Gastrocnemius medialis (tissue), 4 donors: ENCODE data around the gene KIAA0930. TPM values are rescaled to one million over a fixed set of nuclear protein-coding genes. Genes with fewer than 3 reads are reported as not detected.
"Not testable (repeated sequence)": the region's sequence is repeated elsewhere in the genome, so short reads cannot be mapped to it uniquely, and the experiment has no call there.

Experiments
- ATAC-seq, 2 donors: fragments of 150-250 bp; one replicate each; pipeline ENCODE4 v1.9.1; 2016
- DNase-seq, 2 donors: peaks; one replicate each; pipeline ENCODE4 v3.0.0-alpha.2; 2019
- H3K27ac ChIP-seq, 4 donors: fragments of 200-600 bp; sonication (generic); 1 replicate in 1 of 4; 2 replicates in 3 of 4; pipeline ENCODE4 v1.5.1; 2016 to 2018; ENCODE audit warnings: mild to moderate bottlenecking in 2 of 4, moderate library complexity in 1 of 4
- H3K27me3 ChIP-seq, 3 donors: fragments of 200-600 bp; sonication (generic) in 2 of 3; 1 replicate in 1 of 3; 2 replicates in 2 of 3; pipeline versions ENCODE4 v1.5.1 to v1.6.0; 2016 to 2019; ENCODE audit warnings: mild to moderate bottlenecking in 1 of 3, moderate library complexity in 1 of 3
- H3K36me3 ChIP-seq, 2 donors: fragments of 200-600 bp; sonication (generic) in 1 of 2; one replicate each; pipeline ENCODE4 v1.5.1; 2017 to 2018
- H3K4me1 ChIP-seq, 2 donors: fragments of 200-600 bp; sonication (generic) in 1 of 2; one replicate each; pipeline ENCODE4 v1.5.1; 2016 to 2017; ENCODE audit warnings: mild to moderate bottlenecking in 2 of 2
- H3K4me3 ChIP-seq, 4 donors: fragments of 200-600 bp; sonication (generic) in 3 of 4; 1 replicate in 1 of 4; 2 replicates in 3 of 4; pipeline ENCODE4 v1.5.1; 2016 to 2019; ENCODE audit warnings: mild to moderate bottlenecking in 2 of 4
- H3K9me3 ChIP-seq, 3 donors: fragments of 200-600 bp; sonication (generic) in 2 of 3; 1 replicate in 1 of 3; 2 replicates in 2 of 3; pipeline ENCODE4 v1.5.1; 2016 to 2019
- CTCF ChIP-seq, 5 experiments: fragments of 450-650 bp in 3 of 5; fragments of 200-600 bp in 2 of 5; sonication (generic) in 2 of 5; IDR thresholded peaks in 4 of 5; conservative IDR thresholded peaks in 1 of 5; 1 replicate in 4 of 5; 2 replicates in 1 of 5; pipeline ENCODE4 v1.5.1; 2016 to 2019; ENCODE audit warnings: antibody characterized with exemption in 5 of 5, mild to moderate bottlenecking in 3 of 5, moderate library complexity in 3 of 5
- POLR2A ChIP-seq, 2 donors: fragments of 450-650 bp; IDR thresholded peaks; one replicate each; pipeline ENCODE4 v1.6.1; 2017; ENCODE audit warnings: antibody characterized with exemption in 2 of 2, mild to moderate bottlenecking in 2 of 2, moderate library complexity in 2 of 2
- in situ Hi-C, 4 donors: fragments of 200-750 bp; cut with MboI; loops; one replicate each; pipeline versions ENCODE4 v1.15.0 to v1.8.0; 2017; ENCODE audit warnings: low sequenced_read_pairs in 4 of 4
- intact Hi-C: fragments of 100-400 bp; cut with DNase I; formaldehyde crosslinking; loops from one replicate; pipeline ENCODE4 v1.15.1; 2023; ENCODE audit warnings: low total_unique reads
- total RNA-seq, 4 donors: library from RNA; depleted of rRNA; stranded (reverse); fragments of >200 nt; gene quantifications; one replicate each; pipeline versions ENCODE4 v1.1.0 to v1.2.3, GENCODE V29; 2016

Gene KIAA0930
- total RNA-seq, 4 donors from 2014 or later, result 45.1 to 99.9 (median 53.7) TPM

GRCh38 chr22:45196308-45196707 is 44.4 kb downstream of the KIAA0930 start:
- no peaks in the 10 kb centered on the region for H3K9me3 ChIP-seq
- no peak overlapping the region for H3K27ac ChIP-seq
- H3K4me3 ChIP-seq, result no peak overlapping the region
- peaks cover 0 to 43% of the 10 kb centered on the region in 2 donors for H3K36me3 ChIP-seq
- no peaks in the 10 kb centered on the region for H3K27me3 ChIP-seq
- H3K4me1 ChIP-seq, result no peaks in the 10 kb centered on the region
- intact Hi-C loops (no loop called here), in situ Hi-C loops (no loop called here)
- TF ChIP-seq CTCF (IDR thresholded peaks at IDR 0.05 in 4 of 5, conservative IDR thresholded peaks at IDR 0.05 in 1 of 5), result no peak
- ATAC-seq (no peak), DNase-seq (no peak)

- DNase-seq, result no peak
- H3K27me3 ChIP-seq, result no peaks in the 10 kb centered on the region
- H3K4me3 ChIP-seq, result no peak overlapping the region
- no peak overlapping the region for H3K27ac ChIP-seq
- no peak for ATAC-seq
- in situ Hi-C loops, result no loop called here
- no peaks in the 10 kb centered on the region for H3K4me1 ChIP-seq
- no peak for TF ChIP-seq POLR2A (IDR thresholded peaks at IDR 0.05)
- no peak for TF ChIP-seq CTCF (IDR thresholded peaks at IDR 0.05 in 4 of 5, conservative IDR thresholded peaks at IDR 0.05 in 1 of 5)
- peaks cover 0 to 43% of the 10 kb centered on the region in 2 donors for H3K36me3 ChIP-seq
- H3K9me3 ChIP-seq, result no peaks in the 10 kb centered on the region
- intact Hi-C loops, result no loop called here
These were observed 45.1 kb downstream of the KIAA0930 start for GRCh38 chr22:45195616-45196015.

DNA sequence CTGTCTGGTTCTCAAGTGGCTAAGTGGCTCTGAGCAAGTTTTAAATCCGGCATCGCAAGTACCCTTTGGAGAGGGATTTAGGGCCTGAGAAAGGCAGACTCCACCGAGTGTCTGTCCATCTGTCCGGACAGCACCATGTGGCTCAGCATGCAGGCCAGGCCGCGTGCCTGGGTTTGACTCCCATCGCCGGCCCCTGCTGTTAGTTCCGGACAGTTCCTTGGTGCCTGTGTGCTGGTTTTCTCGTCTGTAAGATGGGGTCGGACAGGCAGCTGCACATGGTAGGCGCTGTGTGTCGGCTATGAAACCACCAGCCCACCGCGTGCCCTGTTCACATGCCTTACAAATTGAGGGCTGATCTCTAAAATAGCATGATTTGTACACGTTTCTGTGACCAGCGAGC is 46.0 kb downstream of the KIAA0930 start:
- Histone ChIP-seq H3K27me3 (no peaks in the 10 kb centered on the region), H3K9me3 (no peaks in the 10 kb centered on the region), H3K36me3 (peaks cover 0 to 41% of the 10 kb centered on the region in 2 donors), H3K4me3 (no peak overlapping the region), H3K4me1 (no peaks in the 10 kb centered on the region), H3K27ac (no peak overlapping the region)
- intact Hi-C loops, result no loop called here
- TF ChIP-seq CTCF (IDR thresholded peaks at IDR 0.05 in 4 of 5, conservative IDR thresholded peaks at IDR 0.05 in 1 of 5) (no peak), POLR2A (IDR thresholded peaks at IDR 0.05) (no peak)
- DNase-seq (no peak), ATAC-seq (no peak)
- in situ Hi-C loops, result no loop called here

DNA sequence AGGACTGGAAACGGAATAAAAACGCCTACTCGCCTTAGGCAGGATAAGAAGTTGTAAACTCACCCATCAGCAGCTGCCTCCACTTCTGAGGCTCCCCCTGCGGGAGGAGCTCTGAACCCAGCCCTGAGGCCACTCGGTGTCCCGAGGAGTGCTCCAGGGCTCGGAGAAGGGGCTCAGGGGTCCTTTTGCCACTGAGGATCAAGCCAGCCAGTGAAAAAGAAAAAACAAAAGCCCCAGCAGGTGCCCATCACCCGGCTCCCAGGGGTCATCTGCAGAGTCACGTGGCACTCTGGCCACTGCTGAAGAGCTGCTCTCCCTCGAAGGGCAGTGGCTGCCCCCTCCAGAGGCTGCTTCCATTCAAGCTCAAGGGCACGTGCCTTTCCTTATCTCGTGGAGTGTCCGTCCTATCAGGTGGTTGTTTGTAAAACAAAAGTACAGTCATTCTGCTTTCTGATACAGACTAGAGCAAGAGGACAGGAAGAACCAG is 48.0 kb downstream of the KIAA0930 start:
- in situ Hi-C loops (no loop called here), intact Hi-C loops (no loop called here)
- H3K36me3 ChIP-seq, result peaks cover 0 to 24% of the 10 kb centered on the region in 2 donors
- no peak overlapping the region for H3K27ac ChIP-seq
- DNase-seq (no peak), ATAC-seq (no peak)
- H3K4me1 ChIP-seq, result no peaks in the 10 kb centered on the region
- no peaks in the 10 kb centered on the region for H3K9me3 ChIP-seq
- TF ChIP-seq POLR2A (IDR thresholded peaks at IDR 0.05) (no peak), CTCF (IDR thresholded peaks at IDR 0.05 in 4 of 5, conservative IDR thresholded peaks at IDR 0.05 in 1 of 5) (no peak)
- no peaks in the 10 kb centered on the region for H3K27me3 ChIP-seq
- H3K4me3 ChIP-seq, result no peak overlapping the region

- intact Hi-C loops, H3K9me3 ChIP-seq, H3K4me3 ChIP-seq, DNase-seq, H3K27ac ChIP-seq, H3K4me1 ChIP-seq, ATAC-seq, H3K27me3 ChIP-seq, in situ Hi-C loops: not testable (repeated sequence)
- peaks cover 0 to 14% of the 10 kb centered on the region in 2 donors for H3K36me3 ChIP-seq
These were observed 48.9 kb downstream of the KIAA0930 start for GRCh38 chr22:45191746-45192145.
